Measurements from ENCODE around the gene SMCO2. TPM values are rescaled to one million over a fixed set of nuclear protein-coding genes. Genes with fewer than 3 reads are reported as not detected.

The SMCO2 gene
- total and polyA plus RNA-seq, 2 of the 13 experiments (the other 11 are each of a cell fraction or from before 2014, with no cell fraction given) = 0.15 TPM; not detected in 1

DNA sequence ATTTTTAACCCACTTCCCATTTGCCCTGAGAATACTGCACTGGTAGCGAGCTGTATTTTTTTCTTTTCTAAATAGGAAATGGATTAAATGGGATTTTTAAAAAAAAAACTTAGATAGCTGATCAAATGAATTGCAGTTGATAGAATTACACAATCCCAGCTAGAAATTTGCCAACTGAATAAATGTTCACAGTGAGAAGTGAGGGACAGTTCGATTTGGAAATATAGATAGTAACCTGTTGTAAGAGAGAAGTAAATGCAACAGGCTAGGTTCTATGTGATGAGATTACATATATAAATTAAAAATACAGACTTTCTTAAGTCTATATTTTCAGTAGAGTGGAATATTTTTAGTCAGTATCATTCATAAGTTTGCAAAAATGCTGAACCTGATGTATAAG, 48.1 kb upstream of the SMCO2 start (continued):
- no peak for TF ChIP-seq ZNF792 (CRISPR knock-in tag; IDR thresholded peaks at IDR 0.05)

- FAIRE-seq (no peak), ATAC-seq (no peak), DNase-seq (ENCODE audit: low spot score) (no peak)
- Histone ChIP-seq H2AFZ (ENCODE audit: low read length) (no peak overlapping the region), H3K9me3 (ENCODE audit: low read length) (no peaks in the 10 kb centered on the region), H4K20me1 (ENCODE audit: insufficient read depth, low read length) (no peaks in the 10 kb centered on the region), H3K4me3 (replicated peaks in 1 of 3; ENCODE audit: insufficient read depth in 1 of 3, low read depth in 2 of 3, low read length in 3 of 3) (no peak overlapping the region), H3K79me2 (ENCODE audit: insufficient read depth, low read length) (no peaks in the 10 kb centered on the region), H3K4me2 (ENCODE audit: low read depth, low read length) (no peak overlapping the region), H3K36me3 (replicated peaks in 1 of 2; ENCODE audit: control insufficient read depth in 1 of 2, insufficient read depth in 2 of 2, low read length in 2 of 2) (peaks cover 1 to 3% of the 10 kb centered on the region in 2 experiments; a peak in 1 of 5 replicates), H3K27ac (ENCODE audit: extremely low read length, insufficient read depth, low read length) (no peak overlapping the region), H3K4me1 (ENCODE audit: insufficient read depth, low read length) (no peaks in the 10 kb centered on the region), H3K27me3 (ENCODE audit: control insufficient read depth in 1 of 2, insufficient read depth in 2 of 2, low read length in 2 of 2) (no peaks in the 10 kb centered on the region), H3K9ac (ENCODE audit: insufficient read depth, low read depth, low read length) (no peak overlapping the region)
- intact Hi-C loops (cut with micrococcal nuclease; ENCODE audit: unreplicated experiment) (no loop called here), in situ Hi-C loops (cut with HindIII; ENCODE audit: extremely low pct_ligation_motif_present, low pct_unique_long_range_greater_than_20kb) (no loop called here)
- ChIA-PET CTCF (ENCODE audit: low intra/inter-chr PET ratio, low total read pairs) (no interaction called here), POLR2A (no interaction called here)
- no peak for TF ChIP-seq ZNF432 (CRISPR knock-in tag; IDR thresholded peaks at IDR 0.05; ENCODE audit: borderline replicate concordance)
- no peak for TF ChIP-seq ZNF501 (CRISPR knock-in tag; IDR thresholded peaks at IDR 0.05)
- TF ChIP-seq ZNF343 (CRISPR knock-in tag; IDR thresholded peaks at IDR 0.05) = no peak
- TF ChIP-seq ZNF850 (CRISPR knock-in tag; conservative IDR thresholded peaks at IDR 0.05) = no peak
- TF ChIP-seq, protein P1, sequence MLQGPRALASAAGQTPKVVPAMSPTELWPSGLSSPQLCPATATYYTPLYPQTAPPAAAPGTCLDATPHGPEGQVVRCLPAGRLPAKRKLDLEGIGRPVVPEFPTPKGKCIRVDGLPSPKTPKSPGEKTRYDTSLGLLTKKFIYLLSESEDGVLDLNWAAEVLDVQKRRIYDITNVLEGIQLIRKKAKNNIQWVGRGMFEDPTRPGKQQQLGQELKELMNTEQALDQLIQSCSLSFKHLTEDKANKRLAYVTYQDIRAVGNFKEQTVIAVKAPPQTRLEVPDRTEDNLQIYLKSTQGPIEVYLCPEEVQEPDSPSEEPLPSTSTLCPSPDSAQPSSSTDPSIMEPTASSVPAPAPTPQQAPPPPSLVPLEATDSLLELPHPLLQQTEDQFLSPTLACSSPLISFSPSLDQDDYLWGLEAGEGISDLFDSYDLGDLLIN (CRISPR knock-in tag; IDR thresholded peaks at IDR 0.05; ENCODE audit: borderline replicate concordance) = no peak
- no peak for TF ChIP-seq PHB2 (IDR thresholded peaks at IDR 0.05; ENCODE audit: partially characterized antibody)
- no peak for TF ChIP-seq KDM5A (IDR thresholded peaks at IDR 0.05; ENCODE audit: borderline replicate concordance, low read length)
- TF ChIP-seq RNF2 (conservative IDR thresholded peaks at IDR 0.05; ENCODE audit: low read depth) = no peak
- TF ChIP-seq ZC3H13 (CRISPR knock-in tag; IDR thresholded peaks at IDR 0.05) = no peak
- TF ChIP-seq FLYWCH1 (CRISPR knock-in tag; IDR thresholded peaks at IDR 0.05) = no peak
- TF ChIP-seq FOSL2 (CRISPR knock-in tag; IDR thresholded peaks at IDR 0.05) = no peak
- no peak for TF ChIP-seq ATF4 (CRISPR knock-in tag; IDR thresholded peaks at IDR 0.05)
- no peak for TF ChIP-seq TOE1 (CRISPR knock-in tag; IDR thresholded peaks at IDR 0.05)
- TF ChIP-seq ZKSCAN1 (IDR thresholded peaks at IDR 0.05; ENCODE audit: low read length) = no peak
- TF ChIP-seq ZXDC (CRISPR knock-in tag; IDR thresholded peaks at IDR 0.05) = no peak
- no peak for TF ChIP-seq CEBPG (CRISPR knock-in tag; IDR thresholded peaks at IDR 0.05)
- TF ChIP-seq ZKSCAN5 (CRISPR knock-in tag; IDR thresholded peaks at IDR 0.05) = no peak
- BruUV-seq (replicated peaks) = no TSS peak
- WGBS (ENCODE audit: low lambda C conversion rate) = 93% methylated on average over 2 of the region's 2 CpGs
Measured at GRCh38 chr12:27399074-27399473, 47.5 kb upstream of the SMCO2 start.

Data from HepG2 (cell line).